ENCODE results near the gene CTPS2. TPM values are rescaled to one million over a fixed set of nuclear protein-coding genes. Genes with fewer than 3 reads are reported as not detected.

CTPS2 gene
- polyA plus RNA-seq, 3 donors: 1.4 to 3.4 (median 2.8) TPM

DNA sequence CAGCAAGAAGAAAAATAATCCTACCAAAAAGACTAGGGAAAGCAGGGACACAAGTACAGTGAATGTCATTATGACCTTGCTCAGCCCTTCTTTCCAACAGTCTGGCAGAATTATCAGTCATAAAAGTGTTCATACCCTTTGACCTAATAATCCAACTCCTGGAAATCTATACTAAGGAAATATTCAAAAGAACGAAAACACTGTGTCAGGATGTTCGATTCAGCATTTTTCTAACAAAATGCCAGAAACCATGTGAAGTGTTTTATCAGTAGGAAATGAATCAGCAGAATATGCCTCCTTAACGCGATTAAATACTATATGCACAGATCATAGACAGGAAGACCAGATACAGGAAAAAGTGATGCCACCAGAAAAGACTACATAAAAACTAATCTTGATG is 78.7 kb downstream of the CTPS2 start:
- Histone ChIP-seq H4K20me1 (ENCODE audit: insufficient read depth, low read length) (no peaks in the 10 kb centered on the region), H3K27me3 (ENCODE audit: control insufficient read depth in 2 of 2, insufficient read depth in 2 of 2, low read length in 2 of 2) (peaks cover 0 to 3% of the 10 kb centered on the region in 2 donors), H3K27ac (ENCODE audit: low read depth in 1 of 2, low read length in 2 of 2) (no peak overlapping the region), H3K9me3 (replicated peaks in 1 of 2; ENCODE audit: control insufficient read depth in 1 of 2, insufficient read depth in 1 of 2, low read length in 2 of 2) (no peaks in the 10 kb centered on the region), H3K36me3 (replicated peaks in 1 of 2; ENCODE audit: control insufficient read depth in 1 of 2, insufficient read depth in 2 of 2, low read length in 2 of 2) (no peaks in the 10 kb centered on the region), H3K79me2 (ENCODE audit: insufficient read depth, low read length) (no peaks in the 10 kb centered on the region), H2AFZ (ENCODE audit: insufficient read depth, low read depth, low read length, poor library complexity, severe bottlenecking) (no peak overlapping the region), H3K4me1 (ENCODE audit: control insufficient read depth in 1 of 2, insufficient read depth in 2 of 2, low read length in 2 of 2) (no peaks in the 10 kb centered on the region), H3K4me2 (replicated peaks; ENCODE audit: extremely low read depth, low read length, poor library complexity, severe bottlenecking) (no peak overlapping the region), H3K9ac (ENCODE audit: insufficient read depth, low read length, poor library complexity, severe bottlenecking) (no peak overlapping the region), H3K4me3 (replicated peaks in 1 of 3; ENCODE audit: low read depth in 2 of 3, low read length in 3 of 3) (no peak overlapping the region)
- H3K27me3 Mint-ChIP-seq (ENCODE audit: low read depth in 3 of 3): peaks cover 0 to 27% (median 0%) of the 10 kb centered on the region in 3 donors
- intact Hi-C loops (cut with micrococcal nuclease): no loop called here
- TF ChIP-seq, protein P1, sequence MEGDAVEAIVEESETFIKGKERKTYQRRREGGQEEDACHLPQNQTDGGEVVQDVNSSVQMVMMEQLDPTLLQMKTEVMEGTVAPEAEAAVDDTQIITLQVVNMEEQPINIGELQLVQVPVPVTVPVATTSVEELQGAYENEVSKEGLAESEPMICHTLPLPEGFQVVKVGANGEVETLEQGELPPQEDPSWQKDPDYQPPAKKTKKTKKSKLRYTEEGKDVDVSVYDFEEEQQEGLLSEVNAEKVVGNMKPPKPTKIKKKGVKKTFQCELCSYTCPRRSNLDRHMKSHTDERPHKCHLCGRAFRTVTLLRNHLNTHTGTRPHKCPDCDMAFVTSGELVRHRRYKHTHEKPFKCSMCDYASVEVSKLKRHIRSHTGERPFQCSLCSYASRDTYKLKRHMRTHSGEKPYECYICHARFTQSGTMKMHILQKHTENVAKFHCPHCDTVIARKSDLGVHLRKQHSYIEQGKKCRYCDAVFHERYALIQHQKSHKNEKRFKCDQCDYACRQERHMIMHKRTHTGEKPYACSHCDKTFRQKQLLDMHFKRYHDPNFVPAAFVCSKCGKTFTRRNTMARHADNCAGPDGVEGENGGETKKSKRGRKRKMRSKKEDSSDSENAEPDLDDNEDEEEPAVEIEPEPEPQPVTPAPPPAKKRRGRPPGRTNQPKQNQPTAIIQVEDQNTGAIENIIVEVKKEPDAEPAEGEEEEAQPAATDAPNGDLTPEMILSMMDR (IDR thresholded peaks at IDR 0.05): no peak
- no peaks in the 10 kb centered on the region for H3K4me1 Mint-ChIP-seq
- H3K36me3 Mint-ChIP-seq: peaks cover 9 to 11% of the 10 kb centered on the region in 2 donors
- no peaks in the 10 kb centered on the region for H3K9me3 Mint-ChIP-seq
- no peak overlapping the region for H3K4me3 Mint-ChIP-seq
- no peak overlapping the region for H3K27ac Mint-ChIP-seq
- DNase-seq: no peak
- WGBS (ENCODE audit: insufficient coverage): no CpG with 5 or more reads among the region's 4 CpGs

DNA sequence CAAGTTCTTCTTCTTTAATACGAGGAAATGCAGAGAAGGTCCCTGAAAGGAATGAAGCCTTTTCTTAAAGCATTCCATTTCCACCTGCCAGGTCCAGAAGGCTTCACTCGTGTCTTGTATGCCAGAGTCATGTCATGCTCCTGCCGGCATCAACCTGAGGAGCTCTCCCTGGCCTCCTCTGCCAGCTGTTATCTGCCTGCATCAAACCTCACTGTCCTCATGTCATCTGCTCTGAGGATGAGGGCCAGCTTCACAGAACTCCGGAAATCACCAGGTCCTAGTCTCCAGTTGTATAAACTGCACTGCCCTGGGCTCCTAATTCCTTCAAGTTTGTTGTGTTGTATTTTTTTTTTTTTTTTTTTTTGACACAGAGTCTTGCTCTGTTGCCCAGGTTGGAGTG is 82.6 kb downstream of the CTPS2 start:
- 93% methylated on average over 3 of the region's 4 CpGs for WGBS (ENCODE audit: insufficient coverage)
- Histone ChIP-seq H3K4me2 (replicated peaks; ENCODE audit: extremely low read depth, low read length, poor library complexity, severe bottlenecking) (no peak overlapping the region), H3K27ac (ENCODE audit: low read depth in 1 of 2, low read length in 2 of 2) (no peak overlapping the region), H3K4me1 (ENCODE audit: control insufficient read depth in 1 of 2, insufficient read depth in 2 of 2, low read length in 2 of 2) (no peaks in the 10 kb centered on the region), H3K4me3 (replicated peaks in 1 of 3; ENCODE audit: low read depth in 2 of 3, low read length in 3 of 3) (no peak overlapping the region), H3K27me3 (ENCODE audit: control insufficient read depth in 2 of 2, insufficient read depth in 2 of 2, low read length in 2 of 2) (peaks cover 0 to 3% of the 10 kb centered on the region in 2 donors), H3K36me3 (replicated peaks in 1 of 2; ENCODE audit: control insufficient read depth in 1 of 2, insufficient read depth in 2 of 2, low read length in 2 of 2) (no peaks in the 10 kb centered on the region), H4K20me1 (ENCODE audit: insufficient read depth, low read length) (no peaks in the 10 kb centered on the region), H3K79me2 (ENCODE audit: insufficient read depth, low read length) (no peaks in the 10 kb centered on the region), H2AFZ (ENCODE audit: insufficient read depth, low read depth, low read length, poor library complexity, severe bottlenecking) (no peak overlapping the region), H3K9me3 (replicated peaks in 1 of 2; ENCODE audit: control insufficient read depth in 1 of 2, insufficient read depth in 1 of 2, low read length in 2 of 2) (no peaks in the 10 kb centered on the region), H3K9ac (ENCODE audit: insufficient read depth, low read length, poor library complexity, severe bottlenecking) (no peak overlapping the region)
- Mint-ChIP-seq H3K4me1 (no peaks in the 10 kb centered on the region), H3K36me3 (peaks cover 3 to 9% of the 10 kb centered on the region in 2 donors), H3K27ac (no peak overlapping the region), H3K9me3 (peaks cover 0 to 2% (median 0%) of the 10 kb centered on the region in 7 donors), H3K27me3 (ENCODE audit: low read depth in 3 of 3) (peaks cover 0 to 20% (median 0%) of the 10 kb centered on the region in 3 donors), H3K4me3 (no peak overlapping the region)
- intact Hi-C loops (cut with micrococcal nuclease): no loop called here
- TF ChIP-seq, protein P1 (IDR thresholded peaks at IDR 0.05): no peak
- no peak for DNase-seq

All from CD14-positive monocyte (primary cell).